T-helper 1 cell treated with Interleukin-12 subunit alpha and Interleukin-12 subunit beta and Interleukin-4 antibody, amounts not matched to agents 30 ng/mL and 1 ng/mL, for 36 hours (primary cell): ENCODE data around the gene SLC12A1. TPM values are rescaled to one million over a fixed set of nuclear protein-coding genes. Genes with fewer than 3 reads are reported as not detected.

Experiments
- intact Hi-C: fragments of 100-400 bp; cut with micrococcal nuclease; formaldehyde crosslinking; loops from one replicate; pipeline ENCODE4 v1.15.1; 2024
- total RNA-seq: library from RNA; stranded (reverse); gene quantifications from 2 replicates; pipeline ENCODE4 v1.2.3, GENCODE V29; 2022

The SLC12A1 gene
- total RNA-seq: not detected in 2 replicates

DNA sequence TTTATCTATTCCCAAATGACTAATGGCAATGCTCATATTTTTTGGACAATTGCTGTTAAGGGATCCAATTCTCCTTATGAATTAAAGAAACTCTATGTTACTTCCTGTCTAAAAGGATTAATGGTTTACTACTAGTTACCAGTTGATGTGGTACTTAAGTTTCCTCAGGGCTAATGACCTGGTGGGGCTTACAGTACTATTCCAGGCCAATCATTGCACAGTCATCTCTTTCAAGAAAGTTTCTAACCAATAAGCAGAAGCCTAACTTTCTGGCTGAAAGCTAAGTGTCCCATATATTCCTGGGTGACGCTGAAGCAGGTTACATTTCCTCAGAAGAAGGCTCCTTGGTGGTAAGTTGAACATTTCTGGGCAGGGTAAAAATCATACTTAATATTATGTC is at the start of gene SLC12A1:
TSS of gene SLC12A1 (plus strand) at position 322 of the 400 bp plus-strand sequence. CDS start 1,418 bp downstream, outside the sequence.
- intact Hi-C loops: no loop called here

DNA sequence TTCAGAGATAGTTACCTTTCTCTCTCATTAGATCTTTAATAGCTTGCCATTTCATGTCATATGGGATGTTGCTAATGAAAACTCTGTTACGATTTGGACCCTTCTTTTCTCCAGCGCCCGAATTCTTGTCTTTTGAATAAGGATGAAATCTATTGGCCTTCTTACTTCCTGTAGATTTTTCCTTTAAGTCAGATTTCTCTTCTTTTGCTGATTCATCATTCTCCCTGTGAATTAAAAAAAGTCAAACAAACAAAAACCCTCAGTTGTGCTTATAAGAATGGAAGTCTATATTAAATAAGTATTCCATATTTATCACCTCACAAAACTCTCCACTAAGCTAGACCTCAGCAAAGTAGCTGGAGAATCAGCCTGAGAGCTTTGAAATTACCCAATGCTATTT is 37.5 kb upstream of the SLC12A1 start:
- intact Hi-C loops: no loop called here

DNA sequence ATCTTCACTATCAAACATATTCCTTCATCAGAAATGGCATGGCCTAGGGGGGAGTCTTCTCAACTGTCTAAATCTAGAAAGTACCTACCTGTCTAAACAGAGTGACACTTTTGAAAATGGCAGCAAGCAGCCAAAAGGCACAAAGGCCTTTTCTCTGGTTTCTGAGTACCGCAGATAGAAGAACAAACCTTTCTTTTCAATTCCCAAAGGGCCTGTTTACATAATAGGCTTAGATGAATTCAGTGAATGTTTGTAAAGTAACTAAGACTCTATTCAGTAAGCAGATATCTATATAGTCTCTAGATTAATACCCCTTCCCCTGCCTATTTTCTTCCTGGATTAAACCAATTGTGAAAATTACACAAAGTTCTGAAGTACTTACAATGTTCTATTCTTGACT is 35.1 kb upstream of the SLC12A1 start:
- intact Hi-C loops: no loop called here

DNA sequence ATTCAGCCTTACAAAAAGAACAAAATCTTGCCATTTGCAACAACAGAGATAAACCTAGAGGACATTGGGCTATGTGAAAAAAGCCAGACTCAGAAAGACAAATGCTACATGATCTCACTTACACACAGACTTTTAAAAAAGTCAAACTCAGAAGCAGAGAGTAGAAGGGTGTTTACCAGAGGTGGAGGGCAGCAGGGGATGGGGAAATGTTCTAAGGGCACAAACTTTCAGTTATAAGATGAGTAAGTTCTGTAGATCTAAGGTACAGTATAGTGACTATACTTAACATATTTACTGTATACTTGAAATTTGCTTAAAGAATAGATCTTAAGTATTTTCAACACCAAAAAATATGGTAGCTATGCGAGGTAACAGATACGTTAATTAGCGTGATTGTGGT is 31.0 kb upstream of the SLC12A1 start:
- intact Hi-C loops: loop anchor here (5.0 kb wide), 3 partner anchors 637 to 977 kb away; partner anchors contain the start of genes CEP152 and SECISBP2L

DNA sequence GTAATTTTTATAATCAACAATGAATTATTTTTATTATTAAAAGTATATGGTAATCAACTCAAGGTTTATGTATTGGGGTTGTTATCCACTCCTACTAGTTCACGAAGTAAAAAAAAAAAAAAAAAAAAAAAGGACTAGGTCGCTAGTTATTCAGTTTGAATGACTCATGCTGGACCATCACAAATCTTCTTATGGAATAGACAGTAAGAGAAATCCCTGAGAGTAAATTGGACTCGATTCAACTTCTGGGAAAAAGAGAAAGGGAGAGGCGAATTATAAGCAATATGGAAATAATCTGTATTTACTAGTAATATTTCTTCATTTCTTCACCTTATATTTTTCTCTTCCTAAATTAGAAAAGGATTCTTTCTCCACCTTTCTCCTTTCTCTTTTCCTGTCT is 30.0 kb upstream of the SLC12A1 start:
- intact Hi-C loops: loop anchor here (5.0 kb wide), 3 partner anchors 636 to 976 kb away; partner anchors contain the start of genes CEP152 and SECISBP2L

DNA sequence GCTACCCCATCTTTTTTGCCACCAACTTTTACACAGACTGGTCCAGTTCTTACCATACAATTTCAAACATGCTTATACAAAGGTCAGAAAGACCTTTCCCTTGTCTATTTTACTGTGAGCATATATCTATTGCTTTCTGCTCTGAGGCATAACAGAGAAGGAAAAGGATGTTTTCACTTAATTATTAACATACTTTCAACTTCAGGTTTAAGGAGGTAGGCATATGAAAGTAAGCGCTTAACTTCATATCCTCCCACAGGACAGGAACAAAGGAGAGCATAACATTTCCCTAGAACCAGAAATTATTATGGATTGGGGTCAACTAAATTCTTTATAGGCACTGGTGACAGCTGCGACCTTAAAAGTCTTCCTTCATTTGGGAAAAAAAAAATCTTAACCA is 29.1 kb upstream of the SLC12A1 start:
- intact Hi-C loops: loop anchor here (5.0 kb wide), 3 partner anchors 635 to 975 kb away; partner anchors contain the start of genes CEP152 and SECISBP2L

DNA sequence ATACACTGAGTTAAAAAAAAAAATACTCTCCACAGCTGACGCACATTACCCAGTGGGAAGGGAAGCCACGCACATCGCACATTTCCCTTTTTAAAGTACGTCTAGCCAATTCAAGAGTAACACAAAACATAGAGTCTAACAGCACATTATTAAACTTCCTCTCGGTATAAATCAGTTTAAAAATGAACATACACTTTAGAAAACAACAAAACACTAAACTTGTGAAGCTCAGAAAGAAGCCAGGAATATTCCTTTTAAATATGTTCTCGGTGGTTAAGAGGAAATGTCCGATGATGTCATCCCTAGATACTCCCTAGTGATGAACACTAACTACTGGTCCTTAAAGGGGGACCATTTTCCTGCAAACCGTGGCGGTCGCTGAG is 28.7 kb upstream of the SLC12A1 start:
- intact Hi-C loops: loop anchor here (5.0 kb wide), 3 partner anchors 635 to 975 kb away; partner anchors contain the start of genes CEP152 and SECISBP2L

DNA sequence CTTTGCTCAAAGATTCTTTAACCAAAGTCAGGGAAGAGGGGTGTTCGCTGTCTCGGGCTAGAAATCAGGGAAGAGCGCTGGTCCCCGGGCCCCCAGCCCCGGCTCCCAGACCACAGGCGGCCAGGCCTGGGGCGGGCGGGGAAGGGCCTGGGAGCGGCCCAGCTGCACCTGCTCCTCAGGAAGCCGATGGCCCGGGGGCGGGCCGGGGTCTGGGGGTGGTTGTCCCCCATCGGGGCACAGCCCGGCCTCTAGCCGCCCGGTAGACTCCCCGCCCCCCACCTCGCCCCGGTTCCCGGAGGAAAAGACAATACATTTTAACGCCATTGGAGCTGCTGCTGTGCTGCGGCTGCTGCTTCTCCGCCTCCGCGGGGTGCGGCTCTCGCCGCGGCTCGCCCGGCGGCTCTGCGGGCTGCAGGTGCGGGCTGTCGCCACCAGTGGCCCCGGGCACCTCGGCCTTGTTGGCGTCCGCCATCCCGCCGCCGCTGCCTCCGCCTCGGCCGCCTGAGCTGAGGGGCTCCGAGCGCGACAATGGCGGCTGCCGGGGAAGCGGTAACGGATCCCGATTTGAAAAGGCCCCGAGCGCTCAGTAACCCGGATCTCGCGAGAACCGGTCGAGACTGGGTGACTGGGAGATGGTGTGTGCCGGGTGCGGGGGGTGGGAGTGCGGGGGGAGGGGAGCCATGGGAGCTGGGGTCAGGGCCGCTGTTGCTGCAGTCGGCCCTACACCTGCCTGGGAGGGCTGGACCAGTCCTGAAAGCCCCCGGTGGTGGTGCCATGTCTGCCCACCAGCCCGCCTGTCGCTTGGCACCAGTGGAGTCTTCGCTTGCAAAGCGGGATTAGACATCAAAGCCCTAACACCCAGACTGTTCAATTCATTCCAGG is 28.1 kb upstream of the SLC12A1 start, which contains the start of gene MYEF2:
TSS of gene MYEF2 (minus strand) at position 530 of the 882 bp plus-strand sequence. CDS start at position 472, 58 bp downstream.
- intact Hi-C loops: loop anchor here (1.0 to 5.0 kb wide), 4 partner anchors 154 to 974 kb away; partner anchors contain the start of genes CEP152 and SECISBP2L

DNA sequence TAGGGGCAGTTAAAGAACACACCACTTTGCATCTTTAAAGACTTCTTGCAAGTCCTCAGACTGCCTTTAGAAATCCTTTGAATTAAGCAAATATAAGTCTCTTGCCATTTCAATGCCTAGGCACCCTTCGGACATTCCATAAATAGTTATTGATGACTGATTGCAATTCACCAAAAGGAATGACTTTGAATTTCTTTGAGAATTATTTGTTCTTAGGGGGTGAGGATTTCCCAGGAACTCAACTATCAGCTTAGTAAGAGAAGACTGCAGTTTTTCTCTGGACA is 27.5 kb upstream of the SLC12A1 start:
- intact Hi-C loops: loop anchor here (1.0 to 5.0 kb wide), 4 partner anchors 154 to 974 kb away; partner anchors contain the start of genes CEP152 and SECISBP2L

DNA sequence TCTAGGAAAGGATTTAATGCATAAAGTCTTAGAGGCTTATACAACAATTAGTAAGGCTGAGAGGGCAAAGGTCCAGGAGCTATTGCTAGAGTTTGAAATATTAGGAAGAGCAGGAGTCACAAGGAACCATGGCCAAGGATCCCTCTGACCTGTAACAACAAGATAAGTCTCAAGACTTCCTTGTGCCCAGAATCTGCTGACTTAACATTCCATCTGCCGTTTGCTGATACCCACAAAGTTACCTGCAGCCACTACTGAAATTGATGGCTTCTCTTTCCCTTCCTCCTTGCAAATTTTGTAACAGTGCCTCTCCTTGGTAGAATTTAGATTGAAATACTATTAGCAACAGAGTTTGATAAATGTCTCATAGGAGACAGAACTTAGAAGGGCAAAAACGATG is 23.4 kb upstream of the SLC12A1 start:
- intact Hi-C loops: no loop called here

DNA sequence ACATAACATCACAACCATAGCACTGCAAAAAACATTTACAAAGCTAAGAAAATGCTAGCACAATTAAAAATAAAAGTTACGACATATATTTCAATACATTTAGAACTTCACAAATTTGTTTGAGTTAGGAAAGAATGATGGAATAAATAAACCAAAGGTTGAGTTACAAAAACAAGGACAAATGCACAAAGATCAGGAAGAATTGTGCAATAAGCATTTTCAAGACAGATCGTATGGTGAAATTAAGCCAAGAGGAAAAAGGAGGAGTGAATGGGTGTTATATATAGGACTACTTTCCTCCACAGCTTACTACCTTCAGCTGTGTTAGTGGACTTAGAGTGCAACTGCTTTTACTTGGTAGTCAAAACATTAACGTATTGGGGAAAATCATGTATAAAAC is 20.6 kb upstream of the SLC12A1 start:
- intact Hi-C loops: no loop called here

DNA sequence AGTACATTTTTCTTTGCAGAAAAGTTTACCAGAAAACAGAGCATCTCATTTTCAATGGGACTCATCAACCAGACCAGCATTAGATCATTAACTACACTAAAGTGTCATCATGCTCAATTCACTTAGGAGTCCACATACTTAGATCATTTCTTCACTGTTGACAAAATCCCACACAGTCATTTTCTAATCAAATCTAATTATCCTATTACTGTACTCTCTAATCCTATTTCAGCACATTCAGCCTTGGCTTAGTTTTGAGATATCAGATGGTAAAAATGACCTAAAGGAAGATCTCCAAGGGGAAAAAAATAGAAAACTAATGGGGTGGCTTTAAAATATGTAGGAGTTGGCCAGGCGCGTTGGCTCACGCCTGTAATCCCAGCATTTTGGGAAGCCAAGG is 19.8 kb upstream of the SLC12A1 start:
- intact Hi-C loops: no loop called here

DNA sequence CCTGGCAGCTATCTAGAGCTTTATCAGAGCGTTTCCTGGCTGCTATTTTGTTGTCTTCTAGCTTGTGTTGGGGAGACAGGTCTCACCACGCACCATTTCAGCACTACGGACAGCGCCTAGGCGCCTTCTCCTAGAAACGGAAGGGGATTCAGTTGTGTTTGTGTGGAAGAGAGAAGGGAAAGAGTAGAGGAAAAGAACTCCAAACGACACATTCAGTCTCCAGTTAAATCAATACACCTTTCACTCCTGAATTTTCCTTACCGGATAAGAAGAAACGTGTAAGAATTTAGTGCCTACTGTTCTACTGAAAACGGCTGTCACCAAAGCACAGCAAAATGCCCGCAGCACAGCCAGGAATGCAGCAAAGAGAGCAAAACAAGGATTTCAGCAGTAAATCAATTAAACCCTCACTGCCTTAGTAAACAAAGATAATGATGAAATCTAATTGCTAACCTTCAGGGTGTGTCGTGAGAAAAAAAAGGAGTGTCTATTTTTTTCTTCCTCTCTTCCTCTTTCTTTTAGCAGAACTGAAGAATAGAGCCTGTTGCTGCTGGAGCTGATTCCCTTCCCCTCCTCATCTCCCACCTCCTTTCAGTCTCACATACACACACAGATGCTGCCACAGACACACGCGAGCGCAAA is 15.0 kb upstream of the SLC12A1 start:
- intact Hi-C loops: no loop called here

DNA sequence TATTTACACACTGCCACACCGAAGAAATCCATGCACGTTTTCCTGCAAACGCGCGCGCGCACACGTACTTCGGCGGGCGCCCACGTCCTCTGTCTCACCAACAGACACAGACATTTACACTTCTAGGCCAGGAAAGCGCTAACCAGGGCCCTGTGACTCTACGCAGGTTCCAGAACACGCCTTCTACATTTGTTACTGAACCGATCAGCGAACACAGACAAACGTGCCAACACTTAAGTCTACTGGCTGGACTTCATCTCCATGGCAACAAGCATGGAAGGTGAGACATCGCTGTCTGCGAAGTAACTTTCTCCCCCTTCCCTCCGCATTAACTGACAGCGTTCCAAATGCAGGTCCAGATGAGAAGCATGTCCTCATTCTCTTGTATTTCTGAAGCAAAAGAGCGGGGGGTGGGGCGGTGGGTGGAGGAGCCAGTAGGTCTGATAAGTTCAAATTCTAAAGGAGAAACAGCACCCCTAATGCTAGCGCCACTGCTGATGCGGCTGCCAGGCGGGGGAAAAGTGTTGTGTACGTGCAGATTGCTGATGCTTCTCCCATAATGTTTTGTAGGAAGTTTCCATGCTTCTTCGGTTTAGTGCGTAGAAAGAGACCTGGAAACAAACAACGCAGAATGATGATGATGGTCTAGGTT is 14.4 kb upstream of the SLC12A1 start, which contains the start of gene CTXN2:
TSS of gene CTXN2 (plus strand) at position 92 of the 652 bp plus-strand sequence. CDS start 9,636 bp downstream, outside the sequence.
- intact Hi-C loops: no loop called here

DNA sequence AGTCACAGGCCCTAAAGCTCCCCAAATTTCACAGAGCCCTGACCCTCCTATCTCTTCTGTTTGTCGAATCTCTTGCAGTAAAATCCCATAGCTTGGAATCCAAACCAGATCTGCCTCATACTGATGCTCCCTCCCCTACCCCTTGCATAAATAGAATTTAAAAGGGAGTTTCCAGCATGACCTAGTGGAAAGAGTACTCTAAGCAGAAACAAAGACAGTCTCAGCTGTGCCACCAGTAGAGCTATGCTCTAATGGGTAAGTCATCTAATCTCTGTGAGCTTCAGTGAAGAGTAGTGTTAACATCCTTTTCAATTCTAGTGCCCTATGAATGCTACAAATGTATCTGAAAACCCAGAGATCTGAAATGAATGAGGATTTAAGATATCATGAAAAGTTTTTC is 4.0 kb upstream of the SLC12A1 start:
- intact Hi-C loops: no loop called here

DNA sequence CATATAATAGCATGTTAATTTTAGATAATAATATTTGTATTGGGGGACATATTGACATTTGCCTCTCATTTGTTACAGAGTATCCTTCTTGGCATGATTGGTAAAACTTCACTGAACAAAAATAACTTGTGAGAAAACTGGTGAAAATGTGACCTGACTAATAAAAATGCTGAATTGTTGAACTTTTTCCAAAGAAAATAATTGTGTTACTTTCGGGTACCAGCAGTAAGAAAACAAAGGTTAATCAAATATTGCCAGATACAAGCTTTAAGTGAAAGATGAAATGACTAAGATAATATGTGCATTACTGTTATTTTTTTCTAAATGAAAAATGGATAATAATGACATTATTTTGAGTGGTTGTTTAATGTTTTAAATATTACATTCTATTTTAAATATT is 15.2 kb downstream of the SLC12A1 start:
- intact Hi-C loops: no loop called here

DNA sequence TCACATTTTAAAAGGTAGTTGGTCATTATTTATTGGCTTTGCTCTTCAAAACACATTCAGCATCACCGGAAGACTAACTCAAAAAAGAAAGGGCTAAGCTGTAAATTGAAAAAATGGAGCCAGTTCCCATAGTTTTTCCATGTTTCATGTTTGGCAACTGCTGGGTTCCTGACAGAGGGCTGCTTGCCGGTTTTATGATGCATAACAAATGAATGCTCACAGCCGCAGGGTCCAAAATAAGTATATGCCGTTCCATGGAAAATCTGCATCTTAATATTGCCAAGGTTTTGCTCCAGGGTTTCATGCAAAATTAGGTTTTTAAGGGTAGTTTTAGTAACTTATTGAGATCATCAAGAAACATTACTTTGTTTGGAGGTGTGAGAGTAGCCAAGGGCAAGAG is 15.8 kb downstream of the SLC12A1 start:
- intact Hi-C loops: no loop called here

DNA sequence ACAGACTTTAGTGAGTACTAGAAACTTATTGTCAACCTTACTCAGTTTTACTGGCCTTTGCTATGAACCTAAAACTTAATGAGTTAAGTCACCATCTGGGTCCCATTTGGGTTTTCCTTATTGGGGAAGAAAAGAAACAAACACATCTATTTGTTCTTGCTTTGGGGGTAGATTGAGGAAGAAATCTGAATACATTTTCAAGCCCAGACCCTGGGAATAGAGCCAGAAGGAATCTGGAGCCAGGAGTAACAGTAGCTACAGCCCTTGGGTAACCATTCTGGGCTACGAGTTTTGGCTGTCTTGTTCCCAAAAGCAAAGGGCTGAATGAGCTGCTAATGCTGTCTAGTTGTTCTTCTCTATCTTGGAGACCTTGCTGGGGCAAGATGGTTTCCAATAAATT is 16.5 kb downstream of the SLC12A1 start:
- intact Hi-C loops: no loop called here

DNA sequence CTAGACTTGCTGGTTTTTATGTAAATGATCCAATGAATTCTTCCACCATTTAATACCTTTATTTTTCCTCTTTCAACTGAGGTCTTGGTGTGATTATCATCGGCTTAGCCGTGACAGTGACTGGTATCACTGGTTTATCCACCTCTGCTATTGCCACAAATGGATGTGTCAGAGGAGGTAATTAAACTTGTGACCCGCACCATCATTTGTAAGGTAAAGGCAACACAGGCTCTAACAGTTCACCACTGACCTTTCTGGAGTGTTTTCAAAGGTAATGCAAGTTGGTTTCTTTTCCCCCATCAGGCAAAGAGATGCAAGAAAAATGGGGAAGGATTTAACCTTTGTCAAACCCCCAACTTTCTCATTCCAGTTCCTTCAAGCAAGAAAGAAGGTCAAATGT is 19.7 kb downstream of the SLC12A1 start:
- intact Hi-C loops: no loop called here

DNA sequence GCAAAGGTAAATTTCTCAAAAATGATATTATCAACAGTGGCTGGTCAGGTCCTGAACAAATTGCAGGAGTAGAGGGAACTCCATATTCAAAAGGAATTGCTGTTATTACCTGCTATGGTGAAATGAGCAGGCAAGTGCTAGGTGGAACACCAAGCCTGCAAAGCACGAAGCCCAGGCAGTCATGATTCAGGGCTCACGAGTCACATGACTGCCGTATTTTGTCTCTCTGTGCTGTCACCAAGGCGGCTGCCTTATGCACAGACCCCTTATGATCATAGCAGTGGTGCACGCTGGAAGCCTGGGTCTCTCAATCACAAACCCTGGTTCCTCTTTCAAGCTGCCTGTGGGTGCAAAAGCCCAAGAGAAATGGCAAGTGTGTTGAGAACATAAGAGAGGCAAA is 24.4 kb downstream of the SLC12A1 start:
- intact Hi-C loops: no loop called here

DNA sequence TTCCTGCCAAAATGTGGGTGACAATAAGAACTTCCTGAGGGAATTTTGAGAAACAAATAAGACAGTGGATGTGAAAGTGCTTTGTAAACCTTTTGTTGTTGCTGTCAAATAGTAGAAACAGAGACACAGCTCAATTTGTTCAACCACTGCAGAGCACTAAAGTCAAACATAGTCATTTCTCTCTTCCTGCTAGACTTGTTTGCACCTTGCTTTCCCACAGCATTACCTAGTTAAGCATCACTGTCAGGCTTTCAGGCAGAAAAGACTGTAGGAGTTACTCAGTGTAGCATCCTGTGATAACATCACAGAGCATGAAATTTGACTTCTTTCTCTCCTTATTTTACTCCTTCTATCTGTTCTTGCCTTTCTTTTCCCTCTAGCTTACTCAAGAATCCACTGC is 27.1 kb downstream of the SLC12A1 start:
- intact Hi-C loops: no loop called here

DNA sequence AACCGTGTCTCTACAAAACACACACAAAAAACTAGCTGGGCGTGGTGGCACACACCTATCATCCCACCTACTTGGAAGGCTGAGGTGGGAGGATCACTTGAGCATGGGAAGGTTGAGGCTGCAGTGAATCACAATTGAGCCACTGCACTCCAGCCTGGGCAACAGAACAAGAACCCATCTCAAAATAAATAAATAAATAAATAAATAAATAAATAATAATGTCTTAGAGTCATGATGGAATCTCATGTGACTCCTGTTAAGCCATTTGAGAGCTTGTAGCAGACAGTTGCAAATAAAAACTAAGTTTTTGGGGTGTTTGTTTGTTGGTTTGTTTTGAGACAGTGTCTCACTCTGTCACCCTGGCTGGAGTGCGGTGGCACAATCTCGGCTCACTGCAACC is 33.2 kb downstream of the SLC12A1 start:
- intact Hi-C loops: no loop called here
